Panc1 (cell line): ENCODE measurements around the gene BACE2. TPM values are rescaled to one million over a fixed set of nuclear protein-coding genes. Genes with fewer than 3 reads are reported as not detected.
"Not testable (repeated sequence)": the region's sequence is repeated elsewhere in the genome, so short reads cannot be mapped to it uniquely, and the experiment has no call there.

Experiments
- ATAC-seq: fragments of 200-7000 bp; cut with Tn5 transposase; 2 replicates; pipeline ENCODE4 v1.9.1; 2020; ENCODE audit warnings: mild to moderate bottlenecking, moderate library complexity
- BruUV-seq: library from RNA; stranded (reverse); fragments of 400-500 nt; replicated peaks from 2 replicates; lab custom pipeline; 2021; lab: Mats Ljungman, UMichigan
- CTCF ChIA-PET: fragments of 300-600 bp; sonication (Branson Sonifier 250); formaldehyde crosslinking; loops from one replicate; lab custom pipeline; 2022; ENCODE audit warnings: antibody characterized with exemption; lab: Charles Lee
- POLR2A ChIA-PET: fragments of 300-600 bp; sonication (Branson Sonifier 250); formaldehyde crosslinking; loops from one replicate; lab custom pipeline; 2022; ENCODE audit warnings: antibody characterized with exemption; lab: Charles Lee
- DNase-seq: peaks from one replicate; pipeline ENCODE4 v3.0.0-alpha.2; 2010; ENCODE audit warnings: low read depth, low spot score
- H3K27ac ChIP-seq: 2 replicates; pipeline ENCODE4 v1.5.1; 2011; ENCODE audit warnings: mild to moderate bottlenecking, low read length, inconsistent platforms
- H3K27me3 ChIP-seq: fragments of 200-500 bp; sonication (Bioruptor generic); 2 replicates; pipeline ENCODE4 v1.6.0; 2014; ENCODE audit warnings: low read length, inconsistent platforms; ENCODE audit not compliant: control insufficient read depth, insufficient read depth
- H3K36me3 ChIP-seq: fragments of 200-500 bp; sonication (Bioruptor generic); 2 replicates; pipeline ENCODE4 v1.5.1; 2014; ENCODE audit warnings: inconsistent platforms, mild to moderate bottlenecking, low read length, moderate library complexity; ENCODE audit not compliant: control insufficient read depth, insufficient read depth
- H3K4me1 ChIP-seq: 2 replicates; pipeline ENCODE4 v1.5.1; 2011; ENCODE audit warnings: inconsistent platforms, mild to moderate bottlenecking, low read length, moderate library complexity; ENCODE audit not compliant: control insufficient read depth, insufficient read depth
- H3K4me3 ChIP-seq, 2 experiments: 2 replicates each; pipeline ENCODE4 v1.5.1; 2011 to 2012; ENCODE audit warnings: low read depth in 2 of 2, low read length in 2 of 2, mild to moderate bottlenecking in 2 of 2, inconsistent platforms in 1 of 2, moderate library complexity in 1 of 2
- H3K9me3 ChIP-seq: fragments of 200-500 bp; sonication (Bioruptor generic); 2 replicates; pipeline ENCODE4 v1.5.1; 2014; ENCODE audit warnings: low read depth, mild to moderate bottlenecking, inconsistent platforms, low read length, moderate library complexity; ENCODE audit not compliant: control insufficient read depth, insufficient read depth
- CTCF ChIP-seq: fragments of 450-650 bp; IDR thresholded peaks from 2 replicates; pipeline ENCODE4 v1.5.1; 2017; ENCODE audit warnings: mild to moderate bottlenecking
- POLR2AphosphoS5 ChIP-seq: IDR thresholded peaks from 2 replicates; pipeline ENCODE4 v1.6.1; 2012; ENCODE audit warnings: mild to moderate bottlenecking, low read depth, low read length, moderate library complexity
- SIN3A ChIP-seq: IDR thresholded peaks from 2 replicates; pipeline ENCODE4 v1.6.1; 2012; ENCODE audit warnings: low read depth, mild to moderate bottlenecking, low read length, moderate library complexity, borderline replicate concordance; ENCODE audit not compliant: insufficient read depth
- TCF7L2 ChIP-seq: IDR thresholded peaks from 2 replicates; pipeline ENCODE4 v1.6.1; 2011; ENCODE audit warnings: mild to moderate bottlenecking, low read depth, low read length, inconsistent platforms
- in situ Hi-C: cut with HindIII; loops from 2 replicates; pipeline ENCODE4 v1.10.0; 2016; ENCODE audit warnings: low sequenced_read_pairs, low pct_unique_long_range_greater_than_20kb
- intact Hi-C: fragments of 100-400 bp; cut with micrococcal nuclease; formaldehyde crosslinking; loops from one replicate; pipeline ENCODE4 v1.10.0; 2022; ENCODE audit not compliant: unreplicated experiment
- total RNA-seq: library from RNA; stranded (reverse); gene quantifications from one replicate; pipeline ENCODE4 v1.2.1, GENCODE V29; 2021; ENCODE audit not compliant: unreplicated experiment
- TF ChIP-seq, protein P1 (sequence below), 2 experiments: IDR thresholded peaks; 2 replicates each; pipeline ENCODE4 v1.6.1; 2011 to 2012; ENCODE audit warnings: low read depth in 2 of 2, control low read depth in 1 of 2, low read length in 1 of 2, mild to moderate bottlenecking in 1 of 2, moderate library complexity in 1 of 2; ENCODE audit not compliant: insufficient read depth in 1 of 2

Gene BACE2
- total RNA-seq, 1 experiment from 2014 or later: 16.3 TPM

GRCh38 chr21:41188486-41189149, 20.7 kb downstream of the BACE2 start:
- DNase-seq: no peak
- in situ Hi-C loops (no loop called here), intact Hi-C loops (no loop called here)
- ChIA-PET POLR2A (no interaction called here), CTCF (no interaction called here)
- TF ChIP-seq CTCF (no peak), POLR2AphosphoS5 (no peak), TCF7L2 (no peak), SIN3A (no peak)
- TF ChIP-seq, protein P1, sequence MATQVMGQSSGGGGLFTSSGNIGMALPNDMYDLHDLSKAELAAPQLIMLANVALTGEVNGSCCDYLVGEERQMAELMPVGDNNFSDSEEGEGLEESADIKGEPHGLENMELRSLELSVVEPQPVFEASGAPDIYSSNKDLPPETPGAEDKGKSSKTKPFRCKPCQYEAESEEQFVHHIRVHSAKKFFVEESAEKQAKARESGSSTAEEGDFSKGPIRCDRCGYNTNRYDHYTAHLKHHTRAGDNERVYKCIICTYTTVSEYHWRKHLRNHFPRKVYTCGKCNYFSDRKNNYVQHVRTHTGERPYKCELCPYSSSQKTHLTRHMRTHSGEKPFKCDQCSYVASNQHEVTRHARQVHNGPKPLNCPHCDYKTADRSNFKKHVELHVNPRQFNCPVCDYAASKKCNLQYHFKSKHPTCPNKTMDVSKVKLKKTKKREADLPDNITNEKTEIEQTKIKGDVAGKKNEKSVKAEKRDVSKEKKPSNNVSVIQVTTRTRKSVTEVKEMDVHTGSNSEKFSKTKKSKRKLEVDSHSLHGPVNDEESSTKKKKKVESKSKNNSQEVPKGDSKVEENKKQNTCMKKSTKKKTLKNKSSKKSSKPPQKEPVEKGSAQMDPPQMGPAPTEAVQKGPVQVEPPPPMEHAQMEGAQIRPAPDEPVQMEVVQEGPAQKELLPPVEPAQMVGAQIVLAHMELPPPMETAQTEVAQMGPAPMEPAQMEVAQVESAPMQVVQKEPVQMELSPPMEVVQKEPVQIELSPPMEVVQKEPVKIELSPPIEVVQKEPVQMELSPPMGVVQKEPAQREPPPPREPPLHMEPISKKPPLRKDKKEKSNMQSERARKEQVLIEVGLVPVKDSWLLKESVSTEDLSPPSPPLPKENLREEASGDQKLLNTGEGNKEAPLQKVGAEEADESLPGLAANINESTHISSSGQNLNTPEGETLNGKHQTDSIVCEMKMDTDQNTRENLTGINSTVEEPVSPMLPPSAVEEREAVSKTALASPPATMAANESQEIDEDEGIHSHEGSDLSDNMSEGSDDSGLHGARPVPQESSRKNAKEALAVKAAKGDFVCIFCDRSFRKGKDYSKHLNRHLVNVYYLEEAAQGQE (IDR thresholded peaks at IDR 0.05; ENCODE audit: insufficient read depth in 1 of 2, low read depth in 2 of 2, low read length in 1 of 2): no peak
- no peak for ATAC-seq
- Histone ChIP-seq H3K4me1 (no peaks in the 10 kb centered on the region), H3K9me3 (no peaks in the 10 kb centered on the region), H3K27ac (no peak overlapping the region), H3K36me3 (no peaks in the 10 kb centered on the region), H3K4me3 (no peak overlapping the region), H3K27me3 (no peaks in the 10 kb centered on the region)
- BruUV-seq: no TSS peak

DNA sequence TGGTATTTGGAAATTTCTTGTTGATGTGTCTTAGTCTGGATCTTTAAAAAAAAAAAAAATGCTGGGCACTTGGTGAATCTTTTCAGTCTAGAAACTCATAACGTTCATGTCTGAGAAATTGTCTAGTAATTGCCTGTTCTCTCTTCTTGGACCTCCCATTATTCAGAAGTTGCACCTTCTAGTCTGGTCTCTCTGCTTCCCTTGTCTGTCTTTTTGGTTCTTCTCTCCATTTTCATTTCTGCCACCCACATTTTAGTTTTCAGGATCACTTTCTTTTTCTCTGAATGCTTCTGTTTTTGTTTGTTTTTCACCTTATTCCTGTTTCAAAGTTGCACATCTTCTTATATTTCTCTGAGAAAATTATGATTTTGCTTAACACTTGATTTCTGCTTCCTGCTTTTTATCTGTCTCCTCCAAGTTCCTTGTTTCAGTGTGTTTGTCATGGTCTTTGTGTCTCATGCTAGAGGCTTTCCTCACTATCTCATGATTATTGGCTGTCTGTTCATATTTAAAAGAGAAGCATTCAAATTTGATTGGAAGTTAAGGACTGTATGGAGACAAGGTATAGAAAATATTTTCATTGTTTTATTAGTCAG, 21.3 kb downstream of the BACE2 start:
- BruUV-seq: no TSS peak
- TF ChIP-seq CTCF (no peak), TCF7L2 (no peak), POLR2AphosphoS5 (no peak), SIN3A (no peak)
- TF ChIP-seq, protein P1 (IDR thresholded peaks at IDR 0.05; ENCODE audit: insufficient read depth in 1 of 2, low read depth in 2 of 2, low read length in 1 of 2): no peak
- in situ Hi-C loops (no loop called here), intact Hi-C loops (no loop called here)
- no peaks in the 10 kb centered on the region for H3K9me3 ChIP-seq
- ATAC-seq: no peak
- no peak overlapping the region for H3K27ac ChIP-seq
- no peak overlapping the region for H3K4me3 ChIP-seq
- POLR2A ChIA-PET: no interaction called here
- CTCF ChIA-PET: no interaction called here
- no peaks in the 10 kb centered on the region for H3K27me3 ChIP-seq
- no peak for DNase-seq
- H3K36me3 ChIP-seq: no peaks in the 10 kb centered on the region
- no peaks in the 10 kb centered on the region for H3K4me1 ChIP-seq

- ATAC-seq, in situ Hi-C loops, intact Hi-C loops, H3K4me3 ChIP-seq, DNase-seq, H3K27ac ChIP-seq, CTCF ChIA-PET, H3K4me1 ChIP-seq, H3K9me3 ChIP-seq, BruUV-seq, H3K27me3 ChIP-seq, H3K36me3 ChIP-seq, POLR2A ChIA-PET: not testable (repeated sequence)
Observed at GRCh38 chr21:41192552-41192951, 24.6 kb downstream of the BACE2 start.
